ENCODE results near the gene DNAJC1.
A peak's percentile ranks its signal among the peaks of the same experiment; 100 is the strongest.
"Not testable (repeated sequence)": the region's sequence is repeated elsewhere in the genome, so short reads cannot be mapped to it uniquely, and the experiment has no call there.

DNAJC1 gene

DNA sequence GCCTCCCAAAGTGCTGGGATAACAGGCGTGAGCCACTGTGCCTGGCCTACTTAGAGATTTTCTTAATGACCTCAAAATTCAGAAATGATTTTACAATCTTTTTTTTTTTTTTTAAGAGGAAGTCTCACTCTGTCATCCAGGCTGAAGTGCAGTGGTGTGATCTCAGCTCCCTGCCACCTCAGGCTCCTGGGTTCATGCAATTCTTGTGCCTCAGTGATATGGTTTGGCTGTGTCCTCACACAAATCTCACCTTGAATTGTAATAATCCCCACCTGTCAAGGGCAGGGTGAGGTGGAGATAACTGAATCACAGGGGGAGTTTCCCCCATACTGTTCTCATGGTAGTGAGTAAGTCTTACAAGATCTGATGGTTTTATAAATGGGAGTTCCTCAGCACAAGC is 159.9 kb downstream of the DNAJC1 start:
- TF ChIP-seq, protein P1, sequence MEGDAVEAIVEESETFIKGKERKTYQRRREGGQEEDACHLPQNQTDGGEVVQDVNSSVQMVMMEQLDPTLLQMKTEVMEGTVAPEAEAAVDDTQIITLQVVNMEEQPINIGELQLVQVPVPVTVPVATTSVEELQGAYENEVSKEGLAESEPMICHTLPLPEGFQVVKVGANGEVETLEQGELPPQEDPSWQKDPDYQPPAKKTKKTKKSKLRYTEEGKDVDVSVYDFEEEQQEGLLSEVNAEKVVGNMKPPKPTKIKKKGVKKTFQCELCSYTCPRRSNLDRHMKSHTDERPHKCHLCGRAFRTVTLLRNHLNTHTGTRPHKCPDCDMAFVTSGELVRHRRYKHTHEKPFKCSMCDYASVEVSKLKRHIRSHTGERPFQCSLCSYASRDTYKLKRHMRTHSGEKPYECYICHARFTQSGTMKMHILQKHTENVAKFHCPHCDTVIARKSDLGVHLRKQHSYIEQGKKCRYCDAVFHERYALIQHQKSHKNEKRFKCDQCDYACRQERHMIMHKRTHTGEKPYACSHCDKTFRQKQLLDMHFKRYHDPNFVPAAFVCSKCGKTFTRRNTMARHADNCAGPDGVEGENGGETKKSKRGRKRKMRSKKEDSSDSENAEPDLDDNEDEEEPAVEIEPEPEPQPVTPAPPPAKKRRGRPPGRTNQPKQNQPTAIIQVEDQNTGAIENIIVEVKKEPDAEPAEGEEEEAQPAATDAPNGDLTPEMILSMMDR (IDR thresholded peaks at IDR 0.05; ENCODE audit: low read depth, low read length, missing control alignments): no peak
- in situ Hi-C loops (cut with HindIII; ENCODE audit: low pct_ligation_motif_present, low sequenced_read_pairs): no loop called here

DNA sequence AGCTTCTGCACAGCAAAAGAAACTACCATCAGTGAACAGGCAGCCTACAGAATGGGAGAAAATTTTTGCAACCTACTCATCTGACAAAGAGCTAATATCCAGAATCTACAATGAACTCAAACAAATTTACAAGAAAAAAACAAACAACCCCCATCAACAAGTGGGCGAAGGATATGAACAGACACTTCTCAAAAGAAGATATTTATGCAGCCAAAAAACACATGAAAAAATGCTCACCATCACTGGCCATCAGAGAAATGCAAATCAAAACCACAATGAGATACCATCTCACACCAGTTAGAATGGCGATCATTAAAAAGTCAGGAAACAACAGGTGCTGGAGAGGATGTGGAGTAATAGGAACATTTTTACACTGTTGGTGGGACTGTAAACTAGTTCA is 162.3 kb downstream of the DNAJC1 start:
- H3K36me3 ChIP-seq (replicated peaks); H3K27ac ChIP-seq; in situ Hi-C loops (cut with HindIII; ENCODE audit: low pct_ligation_motif_present, low sequenced_read_pairs); H3K4me3 ChIP-seq (ENCODE audit: low read depth, low read length); DNase-seq; H3K27me3 ChIP-seq (replicated peaks): not testable (repeated sequence)

More for the DNA sequence above, 159.9 kb downstream of the DNAJC1 start:
- no peak for DNase-seq
- no peaks in the 10 kb centered on the region for H3K36me3 ChIP-seq (replicated peaks)
- no peak overlapping the region for H3K4me3 ChIP-seq (ENCODE audit: low read depth, low read length)
- no peaks in the 10 kb centered on the region for H3K27me3 ChIP-seq (replicated peaks)
- no peak overlapping the region for H3K27ac ChIP-seq

DNA sequence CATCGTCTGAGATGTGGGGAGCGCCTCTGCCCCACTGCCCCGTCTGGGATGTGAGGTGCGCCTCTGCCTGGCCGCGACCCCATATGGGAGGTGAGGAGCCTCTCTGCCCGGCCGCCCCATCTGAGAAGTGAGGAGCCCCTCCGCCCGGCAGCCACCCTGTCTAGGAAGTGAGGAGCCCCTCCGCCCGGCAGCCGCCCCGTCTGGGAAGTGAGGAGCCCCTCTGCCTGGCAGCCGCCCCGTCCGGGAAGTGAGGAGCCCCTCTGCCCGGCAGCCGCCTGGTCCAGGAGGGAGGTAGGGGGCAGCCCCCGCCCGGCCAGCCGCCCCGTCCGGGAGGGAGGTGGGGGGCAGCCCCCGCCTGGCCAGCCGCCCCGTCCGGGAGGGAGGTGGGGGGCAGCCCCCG is 166.0 kb downstream of the DNAJC1 start:
- in situ Hi-C loops (cut with HindIII; ENCODE audit: low pct_ligation_motif_present, low sequenced_read_pairs); DNase-seq; H3K36me3 ChIP-seq (replicated peaks); H3K4me3 ChIP-seq (ENCODE audit: low read depth, low read length); H3K27ac ChIP-seq; H3K27me3 ChIP-seq (replicated peaks): not testable (repeated sequence)

DNA sequence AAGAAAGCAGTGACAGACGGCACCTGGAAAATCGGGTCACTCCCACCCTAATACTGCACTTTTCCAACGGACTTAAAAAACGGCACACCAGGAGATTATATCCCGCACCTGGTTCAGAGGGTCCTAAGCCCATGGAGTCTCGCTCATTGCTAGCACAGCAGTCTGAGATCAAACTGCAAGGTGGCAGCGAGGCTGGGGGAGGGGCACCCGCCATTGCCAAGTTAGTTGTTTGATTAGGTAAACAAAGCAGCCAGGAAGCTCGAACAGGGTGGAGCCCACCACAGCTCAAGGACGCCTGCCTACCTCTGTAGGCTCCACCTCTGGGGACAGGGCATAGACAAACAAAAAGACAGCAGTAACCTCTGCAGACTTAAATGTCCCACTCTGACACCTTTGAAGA is 169.0 kb downstream of the DNAJC1 start:
- in situ Hi-C loops (cut with HindIII; ENCODE audit: low pct_ligation_motif_present, low sequenced_read_pairs): not testable (repeated sequence)

DNA sequence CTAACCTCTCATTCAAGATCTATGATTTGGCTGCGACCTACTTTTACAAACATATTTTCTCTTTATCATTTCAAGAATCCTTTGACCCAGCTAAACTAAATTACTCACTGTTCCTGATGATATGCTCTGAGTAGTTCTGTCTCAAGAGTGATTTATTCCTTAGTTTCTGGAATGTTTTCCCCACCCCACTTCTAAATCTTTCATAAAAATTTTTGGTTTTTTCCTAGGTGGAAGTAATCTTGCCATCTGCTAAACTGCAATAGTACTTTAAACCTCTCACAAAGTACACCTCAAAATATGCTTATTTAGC is 170.8 kb downstream of the DNAJC1 start:
- Histone ChIP-seq H3K27ac (peak overlapping the region; percentile 80), H3K27me3 (replicated peaks) (no peaks in the 10 kb centered on the region), H3K4me3 (ENCODE audit: low read depth, low read length) (no peak overlapping the region), H3K36me3 (replicated peaks) (no peaks in the 10 kb centered on the region)
- TF ChIP-seq, protein P1 (IDR thresholded peaks at IDR 0.05; ENCODE audit: low read depth, low read length, missing control alignments): no peak
- no peak for DNase-seq
- in situ Hi-C loops (cut with HindIII; ENCODE audit: low pct_ligation_motif_present, low sequenced_read_pairs): no loop called here

More for the DNA sequence above, 169.0 kb downstream of the DNAJC1 start:
- H3K27ac ChIP-seq; H3K27me3 ChIP-seq (replicated peaks); H3K36me3 ChIP-seq (replicated peaks); H3K4me3 ChIP-seq (ENCODE audit: low read depth, low read length); DNase-seq: not testable (repeated sequence)

DNA sequence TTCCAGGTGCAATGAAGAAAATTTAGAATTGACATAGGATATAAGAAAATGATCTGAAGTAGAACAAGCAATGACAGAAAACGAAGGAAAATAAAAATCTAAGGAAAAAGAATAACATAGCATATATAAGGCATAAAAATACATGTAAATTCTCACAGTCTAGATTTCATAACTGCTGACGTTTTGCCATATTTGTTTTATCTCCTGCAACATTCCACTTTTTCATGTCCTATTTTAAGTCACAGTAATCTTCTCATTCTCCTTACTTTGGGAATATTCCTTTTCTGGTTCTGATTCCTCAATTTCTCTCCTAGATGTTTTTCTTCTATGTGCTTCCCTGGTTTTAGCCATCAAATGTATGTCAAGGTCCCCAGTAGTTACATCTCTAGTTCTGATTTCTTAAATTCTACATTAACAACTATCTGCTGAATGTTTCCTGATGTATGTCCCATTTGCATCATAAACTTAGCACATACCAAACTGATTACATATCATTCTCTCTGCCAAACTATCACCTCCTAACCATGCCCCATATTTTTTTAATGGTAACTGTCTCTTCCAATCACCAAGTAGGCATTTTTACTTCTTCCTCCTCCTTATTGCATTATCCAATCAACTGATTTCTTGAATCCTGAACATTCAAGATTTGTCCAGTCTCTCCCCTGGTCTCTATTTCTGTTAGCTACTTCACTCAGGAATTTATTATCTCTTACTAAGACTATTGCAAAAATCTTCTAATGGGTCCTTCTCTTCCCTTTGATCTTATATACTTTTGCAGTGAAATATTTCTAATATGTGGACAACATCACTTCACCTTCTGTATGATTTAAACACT is 171.3 kb downstream of the DNAJC1 start:
- Histone ChIP-seq H3K4me3 (ENCODE audit: low read depth, low read length) (no peak overlapping the region), H3K27me3 (replicated peaks) (no peaks in the 10 kb centered on the region), H3K36me3 (replicated peaks) (no peaks in the 10 kb centered on the region), H3K27ac (peak overlapping the region; percentile 80)
- peak; percentile 25 for DNase-seq
- TF ChIP-seq, protein P1 (IDR thresholded peaks at IDR 0.05; ENCODE audit: low read depth, low read length, missing control alignments): no peak
- in situ Hi-C loops (cut with HindIII; ENCODE audit: low pct_ligation_motif_present, low sequenced_read_pairs): no loop called here

DNA sequence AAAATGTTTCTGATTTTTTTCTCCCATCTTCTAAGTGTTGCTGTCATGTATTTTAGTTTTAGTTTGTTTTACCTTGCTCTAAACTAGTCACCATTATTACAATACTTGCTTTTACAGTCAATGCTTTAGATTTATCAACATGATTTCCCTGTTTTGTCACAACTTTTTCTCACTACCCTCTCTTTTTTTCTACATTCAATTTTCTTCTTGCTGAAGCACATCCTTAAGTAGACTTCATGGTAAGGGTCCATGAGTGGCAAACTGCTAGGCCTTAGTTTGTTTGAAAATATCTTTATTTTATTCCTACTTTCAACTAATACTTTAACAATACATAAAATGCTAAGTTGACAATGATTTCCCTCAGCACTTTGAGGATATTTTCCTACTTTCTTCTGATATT is 173.5 kb downstream of the DNAJC1 start:
- H3K4me3 ChIP-seq (ENCODE audit: low read depth, low read length): no peak overlapping the region
- H3K27ac ChIP-seq: no peak overlapping the region
- no peaks in the 10 kb centered on the region for H3K36me3 ChIP-seq (replicated peaks)
- TF ChIP-seq, protein P1 (IDR thresholded peaks at IDR 0.05; ENCODE audit: low read depth, low read length, missing control alignments): no peak
- no peak for DNase-seq
- no peaks in the 10 kb centered on the region for H3K27me3 ChIP-seq (replicated peaks)
- in situ Hi-C loops (cut with HindIII; ENCODE audit: low pct_ligation_motif_present, low sequenced_read_pairs): no loop called here

Measured in brain microvascular endothelial cell (primary cell).